ENCODE results near the gene HOXC9.
A peak's percentile ranks its signal among the peaks of the same experiment; 100 is the strongest.

Gene HOXC9

GRCh38 chr12:53976823-53977595, 23.0 kb upstream of the HOXC9 start:
- no peak for DNase-seq

DNA sequence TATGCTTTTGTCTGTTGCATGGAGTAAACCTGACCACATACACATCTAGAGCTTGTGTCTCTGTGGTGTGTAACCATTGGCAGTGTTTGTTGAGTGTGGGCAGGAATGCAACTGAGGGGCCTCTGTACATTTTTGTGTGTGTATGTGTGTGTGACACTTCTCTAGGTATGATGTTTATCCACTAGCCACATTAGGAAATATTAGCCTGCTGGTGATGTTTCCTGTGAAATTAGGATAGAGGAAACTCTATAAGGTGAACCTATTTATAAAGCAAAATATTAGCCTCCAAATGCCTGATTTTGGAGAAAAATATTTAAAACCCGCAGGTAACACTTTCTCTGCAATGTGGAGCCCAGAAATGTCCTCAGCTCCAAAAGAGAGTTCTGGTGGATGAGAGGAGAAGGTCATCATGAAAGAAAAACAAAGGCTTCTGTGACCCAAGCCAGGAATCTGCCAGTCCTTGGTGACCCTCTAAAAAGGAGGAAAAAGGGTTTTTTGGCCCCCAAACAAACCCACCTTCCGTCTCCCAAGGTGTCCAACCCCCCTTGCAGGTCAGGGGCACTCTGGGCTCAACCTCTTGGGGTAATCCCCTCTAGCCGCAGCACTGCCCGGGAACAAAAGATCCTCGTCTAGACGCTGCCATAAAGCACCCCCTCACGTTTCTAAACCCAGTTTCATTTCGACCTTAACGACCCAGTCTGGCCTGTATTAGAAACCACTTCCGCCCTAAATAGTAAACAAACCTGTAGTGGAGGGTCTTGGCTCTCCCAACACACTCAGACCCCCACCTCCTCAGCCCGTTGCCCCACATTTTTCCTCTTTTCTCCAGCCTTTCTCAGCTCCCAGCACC, 22.1 kb upstream of the HOXC9 start:
- DNase-seq, result no peak

GRCh38 chr12:53978477-53979356, 21.2 kb upstream of the HOXC9 start:
- no peak for DNase-seq

DNA sequence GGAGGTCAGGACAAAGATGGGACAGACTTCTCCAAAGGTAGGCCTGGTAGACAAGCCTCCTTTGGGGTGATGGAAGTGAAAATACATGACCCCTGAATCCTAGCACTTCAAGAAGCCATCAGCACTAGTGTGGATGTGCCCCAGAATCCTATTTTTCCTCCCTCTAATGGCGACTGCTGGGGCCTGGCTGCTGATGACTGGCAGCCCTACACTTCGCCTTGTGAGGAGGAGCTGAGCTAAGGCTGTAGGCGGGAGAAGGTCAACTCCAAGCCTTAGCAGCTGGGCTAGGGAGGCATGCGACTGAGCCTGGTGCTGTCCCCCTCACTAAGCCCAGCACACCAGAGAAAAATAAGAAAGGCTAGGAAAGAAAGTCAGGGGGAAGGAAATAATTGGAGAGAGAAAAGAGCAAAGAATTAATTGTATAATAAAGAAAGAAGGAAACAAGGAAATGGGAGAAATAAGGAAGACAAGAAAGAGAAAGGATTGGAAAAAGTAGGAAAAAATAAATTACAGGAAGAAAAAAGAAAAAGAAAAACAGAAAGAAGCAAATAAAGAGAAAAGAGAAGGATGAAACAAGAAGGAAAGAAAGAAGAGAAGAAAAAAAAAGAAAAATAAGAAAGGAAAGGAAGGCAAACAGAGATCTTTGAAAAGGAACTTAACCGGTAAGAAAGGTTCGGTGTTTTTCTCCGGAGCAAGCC, 19.7 kb upstream of the HOXC9 start:
- no peak for DNase-seq

GRCh38 chr12:53980802-53981496, 19.0 kb upstream of the HOXC9 start:
- no peak for DNase-seq

DNA sequence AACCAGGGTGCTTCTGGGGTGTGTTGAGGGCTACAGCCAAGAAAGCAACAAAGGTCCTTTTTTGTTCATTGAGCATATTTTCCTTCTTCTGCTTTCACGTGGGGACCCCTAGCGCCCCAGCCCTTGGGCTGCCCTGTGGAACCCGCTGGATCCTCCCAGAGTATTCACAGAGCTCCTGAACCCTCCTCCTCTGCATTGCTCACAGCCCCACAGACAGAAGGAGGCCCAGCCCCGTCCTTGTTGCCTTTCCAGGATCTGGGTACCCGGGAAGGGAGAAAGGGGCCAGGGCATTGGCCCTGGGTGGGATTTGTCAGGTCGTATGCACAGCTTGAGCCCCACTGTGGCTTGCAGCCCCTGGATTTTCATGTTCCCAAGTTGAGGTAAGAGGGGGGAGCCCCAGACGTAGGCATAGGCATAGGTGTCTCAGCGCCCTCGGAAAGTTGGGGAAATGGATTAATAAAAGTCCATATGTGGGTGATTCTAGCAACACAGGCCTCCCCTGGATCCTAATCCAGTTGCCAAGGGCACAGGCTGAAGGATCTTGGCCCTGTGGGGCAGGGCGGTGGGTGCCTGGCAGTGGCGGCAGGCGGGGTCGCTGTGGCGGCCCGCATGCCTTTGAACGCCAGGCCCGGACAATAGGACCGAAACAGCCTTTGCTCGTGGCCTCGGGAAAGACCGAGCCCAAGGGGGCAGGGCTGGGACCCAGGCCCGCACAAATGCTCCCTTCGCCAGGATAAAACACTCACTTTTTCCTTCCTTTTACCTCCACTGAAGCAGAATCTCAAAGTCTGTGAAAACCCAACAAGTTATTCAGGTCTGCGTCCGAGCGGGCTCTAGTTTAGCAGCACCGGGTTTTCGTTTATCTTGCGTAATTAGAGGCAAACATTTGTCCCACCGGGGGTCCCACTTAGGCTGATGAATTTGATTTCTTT, 18.1 kb upstream of the HOXC9 start:
- no peak for DNase-seq

GRCh38 chr12:53982648-53983567, 17.1 kb upstream of the HOXC9 start:
- DNase-seq, result no peak

DNA sequence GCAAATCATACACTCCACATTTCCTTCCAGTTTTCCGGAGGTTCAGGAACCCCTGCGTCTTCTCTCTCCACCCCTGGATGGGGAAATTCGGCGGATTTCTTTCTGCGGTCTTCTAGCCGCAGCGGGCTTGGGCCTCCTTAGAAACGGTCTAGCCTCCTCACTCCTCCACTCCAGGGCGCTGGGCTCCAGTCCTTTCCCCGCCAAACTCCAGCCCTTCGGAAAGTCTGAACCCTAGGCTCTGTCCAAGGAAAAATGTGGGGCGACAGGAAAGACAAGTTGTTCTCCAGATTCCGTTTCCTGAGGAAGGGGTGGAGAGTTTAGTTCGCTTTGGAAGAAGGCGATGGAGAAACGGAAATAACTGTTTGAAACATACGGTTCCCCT, 16.4 kb upstream of the HOXC9 start:
- DNase-seq, result no peak

DNA sequence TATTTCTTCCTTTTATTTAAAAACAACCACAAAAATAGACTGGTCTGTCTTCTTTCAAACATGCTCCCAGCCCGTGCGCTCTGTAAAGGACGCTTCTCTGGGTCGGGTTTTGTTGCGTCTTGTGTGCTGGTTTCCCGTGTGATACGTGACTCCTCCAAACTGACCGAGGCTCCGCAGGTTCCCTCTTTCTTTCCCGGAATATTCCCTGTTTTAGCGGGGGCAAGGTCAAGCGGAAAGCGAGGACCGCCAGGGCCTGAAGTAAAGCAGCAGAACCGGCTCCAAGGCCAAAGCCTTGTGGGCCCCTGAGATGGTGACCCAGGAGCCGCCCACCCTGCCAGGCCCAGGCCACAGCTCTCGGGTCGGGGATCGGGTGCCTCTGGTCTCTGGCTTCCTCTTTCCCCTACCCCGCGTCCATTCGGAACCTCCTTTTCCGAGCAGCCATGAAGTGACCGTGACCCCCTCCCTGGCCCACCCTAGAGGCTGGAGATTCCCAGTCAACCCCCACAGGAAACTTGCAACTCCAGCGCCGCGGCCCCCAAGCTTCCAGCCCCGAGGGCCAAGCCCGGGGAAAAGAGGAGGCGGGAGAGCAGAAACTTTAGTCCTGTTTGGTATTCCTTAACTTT, 15.9 kb upstream of the HOXC9 start:
- DNase-seq, result no peak

- DNase-seq, result peak; percentile 75
These were observed 14.9 kb upstream of the HOXC9 start, which contains the start of gene HOXC10 for GRCh38 chr12:53984901-53985691. Gene HOXC10 (plus strand): TSS chr12:53985146. CDS start chr12:53985260, 114 bp downstream.

- DNase-seq, result no peak
These were observed 14.3 kb upstream of the HOXC9 start for GRCh38 chr12:53985692-53985993.

GRCh38 chr12:53985994-53986685, 13.8 kb upstream of the HOXC9 start:
- DNase-seq, result no peak

DNA sequence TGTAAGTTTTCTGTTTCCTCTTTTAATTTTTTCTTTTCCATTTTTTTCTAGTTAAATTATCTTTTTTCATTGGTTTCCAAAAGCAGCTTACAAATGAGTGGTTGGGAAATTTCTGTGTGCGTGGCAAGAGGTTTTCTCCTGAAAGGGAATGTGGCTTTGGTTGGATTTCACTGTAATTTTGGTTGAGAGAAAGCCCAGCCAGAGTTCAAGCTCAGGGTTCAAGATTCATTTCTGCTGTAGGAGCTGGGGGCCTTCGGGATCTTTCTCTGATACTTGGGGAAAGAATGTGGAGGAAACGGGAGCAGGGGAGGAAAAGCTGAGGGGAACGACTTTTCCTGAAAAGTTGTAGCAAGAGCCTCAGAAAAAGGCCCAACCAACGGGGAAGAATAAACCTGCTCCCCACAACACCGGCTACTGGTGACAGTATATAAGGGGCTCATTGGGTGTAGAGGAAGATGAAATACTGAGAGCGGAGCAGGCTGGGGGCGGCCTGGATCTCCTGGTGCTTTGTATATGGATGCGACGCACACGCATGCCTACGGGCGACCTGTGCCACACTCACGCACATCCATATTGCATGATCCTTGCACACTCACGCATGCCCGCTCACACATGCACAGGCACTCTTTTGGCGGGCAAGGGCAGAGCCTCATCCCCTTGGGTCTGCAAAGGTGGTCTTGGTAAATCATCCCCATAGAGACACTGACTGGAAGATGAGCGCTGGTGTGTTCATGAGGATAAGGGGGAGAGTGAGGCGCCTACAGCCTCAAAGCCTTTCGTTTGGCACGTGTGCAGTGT, 13.1 kb upstream of the HOXC9 start:
- DNase-seq, result no peak

DNA sequence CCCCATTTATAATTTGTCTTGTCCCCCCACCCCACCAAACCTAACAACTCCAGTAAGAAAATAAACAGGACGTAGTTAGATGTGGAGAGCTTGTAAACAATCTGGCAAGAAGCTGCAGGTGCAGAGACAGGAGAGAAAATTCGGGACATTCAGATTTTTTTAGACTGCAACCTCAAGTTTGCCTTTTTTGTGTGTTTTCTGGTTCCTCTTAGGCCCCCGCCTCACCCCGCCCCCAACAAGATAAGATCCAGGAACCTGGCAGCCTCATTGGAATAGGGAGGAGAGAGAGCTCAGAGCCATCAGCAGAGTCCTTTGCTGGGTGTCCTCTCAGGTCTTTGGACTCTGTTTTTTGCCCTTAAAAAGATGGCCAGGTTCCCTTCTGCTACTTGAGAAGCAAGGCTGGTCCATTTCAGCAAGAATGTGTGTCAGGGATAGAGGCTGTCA, 12.2 kb upstream of the HOXC9 start:
- DNase-seq, result no peak

DNA sequence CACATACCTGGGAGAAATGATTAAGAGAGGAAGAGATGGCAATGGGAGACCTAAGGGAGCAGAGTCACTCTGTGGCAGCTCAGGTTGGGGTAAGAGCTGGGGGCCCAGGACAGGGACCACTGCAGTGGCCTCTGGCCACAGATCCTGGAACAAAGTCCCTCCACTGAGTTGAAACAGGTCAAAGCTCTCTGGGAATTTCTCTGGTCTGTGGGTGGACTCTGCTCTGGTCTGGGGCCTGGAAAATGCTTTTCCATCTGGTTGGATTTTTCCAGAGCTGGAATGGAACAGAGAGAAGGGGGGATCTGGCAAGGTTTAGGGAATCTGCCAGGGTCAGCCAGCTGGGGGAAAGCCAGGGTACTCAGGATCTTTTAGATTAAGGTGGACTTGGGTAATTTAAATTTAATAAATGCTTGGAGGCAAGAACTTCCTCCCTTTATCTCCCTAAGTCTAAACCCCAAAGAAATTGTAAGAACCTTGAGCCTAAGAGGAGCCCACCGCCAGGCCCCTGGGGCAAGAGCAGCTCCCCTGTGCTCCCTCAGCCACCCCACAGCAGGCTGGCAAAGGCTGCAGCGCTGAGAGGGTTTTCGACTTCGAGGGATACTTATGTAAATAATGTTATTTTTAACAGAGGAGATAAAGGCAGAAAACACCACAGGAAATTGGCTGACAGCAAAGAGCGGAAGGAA, 11.3 kb upstream of the HOXC9 start:
- no peak for DNase-seq
